ENCODE results near the gene NFIB.

The NFIB gene

GRCh38 chr9:14119694-14120514, 194.0 kb downstream of the NFIB start:
- Histone ChIP-seq H3K9me3 (ENCODE audit: insufficient read depth, low read length) (no peaks in the 10 kb centered on the region), H3K36me3 (ENCODE audit: insufficient read depth, insufficient read length, low read length) (no peaks in the 10 kb centered on the region), H3K9ac (ENCODE audit: insufficient read length, low read depth) (no peak overlapping the region), H3K4me1 (ENCODE audit: insufficient read depth, insufficient read length) (no peaks in the 10 kb centered on the region), H3K4me3 (ENCODE audit: insufficient read length, low read depth) (no peak overlapping the region), H3K27me3 (ENCODE audit: insufficient read depth, insufficient read length) (no peaks in the 10 kb centered on the region)
- TF ChIP-seq SUZ12 (IDR thresholded peaks at IDR 0.05; ENCODE audit: extremely low read depth, insufficient read depth, insufficient read length) (no peak), ZNF274 (IDR thresholded peaks at IDR 0.05; ENCODE audit: low read depth, low read length) (no peak), YY1 (IDR thresholded peaks at IDR 0.05; ENCODE audit: insufficient read depth, insufficient read length) (no peak)
- no peak for DNase-seq (ENCODE audit: low read depth, low spot score)

- TF ChIP-seq ZNF274 (IDR thresholded peaks at IDR 0.05; ENCODE audit: low read depth, low read length) = no peak
- DNase-seq (ENCODE audit: low read depth, low spot score) = no peak
- Histone ChIP-seq H3K9ac (ENCODE audit: insufficient read length, low read depth) (no peak overlapping the region), H3K27me3 (ENCODE audit: insufficient read depth, insufficient read length) (no peaks in the 10 kb centered on the region), H3K36me3 (ENCODE audit: insufficient read depth, insufficient read length, low read length) (no peaks in the 10 kb centered on the region), H3K9me3 (ENCODE audit: insufficient read depth, low read length) (no peaks in the 10 kb centered on the region), H3K4me3 (ENCODE audit: insufficient read length, low read depth) (no peak overlapping the region), H3K4me1 (ENCODE audit: insufficient read depth, insufficient read length) (no peaks in the 10 kb centered on the region)
Measured at GRCh38 chr9:14112226-14112625, 201.7 kb downstream of the NFIB start.

- no peak overlapping the region for H3K9ac ChIP-seq (ENCODE audit: insufficient read length, low read depth)
- H3K4me3 ChIP-seq (ENCODE audit: insufficient read length, low read depth) = no peak overlapping the region
- DNase-seq (ENCODE audit: low read depth, low spot score) = no peak
- no peak for TF ChIP-seq ZNF274 (IDR thresholded peaks at IDR 0.05; ENCODE audit: low read depth, low read length)
- no peaks in the 10 kb centered on the region for H3K4me1 ChIP-seq (ENCODE audit: insufficient read depth, insufficient read length)
- H3K27me3 ChIP-seq (ENCODE audit: insufficient read depth, insufficient read length) = no peaks in the 10 kb centered on the region
- no peaks in the 10 kb centered on the region for H3K36me3 ChIP-seq (ENCODE audit: insufficient read depth, insufficient read length, low read length)
- H3K9me3 ChIP-seq (ENCODE audit: insufficient read depth, low read length) = no peaks in the 10 kb centered on the region
Measured at GRCh38 chr9:14111696-14112095, 202.2 kb downstream of the NFIB start.

GRCh38 chr9:14107977-14108376, 206.0 kb downstream of the NFIB start:
- Histone ChIP-seq H3K27me3 (ENCODE audit: insufficient read depth, insufficient read length) (no peaks in the 10 kb centered on the region), H3K4me1 (ENCODE audit: insufficient read depth, insufficient read length) (no peaks in the 10 kb centered on the region), H3K4me3 (ENCODE audit: insufficient read length, low read depth) (no peak overlapping the region), H3K9me3 (ENCODE audit: insufficient read depth, low read length) (no peaks in the 10 kb centered on the region), H3K36me3 (ENCODE audit: insufficient read depth, insufficient read length, low read length) (no peaks in the 10 kb centered on the region), H3K9ac (ENCODE audit: insufficient read length, low read depth) (no peak overlapping the region)
- no peak for DNase-seq (ENCODE audit: low read depth, low spot score)
- no peak for TF ChIP-seq YY1 (IDR thresholded peaks at IDR 0.05; ENCODE audit: insufficient read depth, insufficient read length)
- no peak for TF ChIP-seq SUZ12 (IDR thresholded peaks at IDR 0.05; ENCODE audit: extremely low read depth, insufficient read depth, insufficient read length)
- no peak for TF ChIP-seq ZNF274 (IDR thresholded peaks at IDR 0.05; ENCODE audit: low read depth, low read length)

- TF ChIP-seq YY1 (IDR thresholded peaks at IDR 0.05; ENCODE audit: insufficient read depth, insufficient read length) (no peak), ZNF274 (IDR thresholded peaks at IDR 0.05; ENCODE audit: low read depth, low read length) (no peak), SUZ12 (IDR thresholded peaks at IDR 0.05; ENCODE audit: extremely low read depth, insufficient read depth, insufficient read length) (no peak)
- no peaks in the 10 kb centered on the region for H3K9me3 ChIP-seq (ENCODE audit: insufficient read depth, low read length)
- no peak overlapping the region for H3K4me3 ChIP-seq (ENCODE audit: insufficient read length, low read depth)
- DNase-seq (ENCODE audit: low read depth, low spot score) = no peak
- no peaks in the 10 kb centered on the region for H3K4me1 ChIP-seq (ENCODE audit: insufficient read depth, insufficient read length)
- H3K36me3 ChIP-seq (ENCODE audit: insufficient read depth, insufficient read length, low read length) = no peaks in the 10 kb centered on the region
- no peaks in the 10 kb centered on the region for H3K27me3 ChIP-seq (ENCODE audit: insufficient read depth, insufficient read length)
- no peak overlapping the region for H3K9ac ChIP-seq (ENCODE audit: insufficient read length, low read depth)
Measured at GRCh38 chr9:14107495-14107894, 206.4 kb downstream of the NFIB start.

- Histone ChIP-seq H3K27me3 (ENCODE audit: insufficient read depth, insufficient read length) (no peaks in the 10 kb centered on the region), H3K36me3 (ENCODE audit: insufficient read depth, insufficient read length, low read length) (no peaks in the 10 kb centered on the region), H3K9ac (ENCODE audit: insufficient read length, low read depth) (no peak overlapping the region), H3K4me1 (ENCODE audit: insufficient read depth, insufficient read length) (no peaks in the 10 kb centered on the region), H3K9me3 (ENCODE audit: insufficient read depth, low read length) (no peaks in the 10 kb centered on the region), H3K4me3 (ENCODE audit: insufficient read length, low read depth) (no peak overlapping the region)
- DNase-seq (ENCODE audit: low read depth, low spot score) = no peak
- TF ChIP-seq ZNF274 (IDR thresholded peaks at IDR 0.05; ENCODE audit: low read depth, low read length) (no peak), SUZ12 (IDR thresholded peaks at IDR 0.05; ENCODE audit: extremely low read depth, insufficient read depth, insufficient read length) (no peak), YY1 (IDR thresholded peaks at IDR 0.05; ENCODE audit: insufficient read depth, insufficient read length) (no peak)
Measured at GRCh38 chr9:14106699-14107098, 207.2 kb downstream of the NFIB start.

GRCh38 chr9:14104496-14104895, 209.4 kb downstream of the NFIB start:
- Histone ChIP-seq H3K4me1 (ENCODE audit: insufficient read depth, insufficient read length) (no peaks in the 10 kb centered on the region), H3K27me3 (ENCODE audit: insufficient read depth, insufficient read length) (no peaks in the 10 kb centered on the region)

More at GRCh38 chr9:14104496-14104895, 209.4 kb downstream of the NFIB start:
- no peaks in the 10 kb centered on the region for H3K9me3 ChIP-seq (ENCODE audit: insufficient read depth, low read length)
- DNase-seq (ENCODE audit: low read depth, low spot score) = no peak
- H3K4me3 ChIP-seq (ENCODE audit: insufficient read length, low read depth) = no peak overlapping the region
- TF ChIP-seq SUZ12 (IDR thresholded peaks at IDR 0.05; ENCODE audit: extremely low read depth, insufficient read depth, insufficient read length) (no peak), YY1 (IDR thresholded peaks at IDR 0.05; ENCODE audit: insufficient read depth, insufficient read length) (no peak), ZNF274 (IDR thresholded peaks at IDR 0.05; ENCODE audit: low read depth, low read length) (no peak)
- H3K36me3 ChIP-seq (ENCODE audit: insufficient read depth, insufficient read length, low read length) = no peaks in the 10 kb centered on the region
- no peak overlapping the region for H3K9ac ChIP-seq (ENCODE audit: insufficient read length, low read depth)

Data from NT2/D1 (cell line).